ENCODE data around the gene C1orf198.

GRCh38 chr1:230823426-230823825 is 44.9 kb downstream of the C1orf198 start:
- TF ChIP-seq CTCF (IDR thresholded peaks at IDR 0.05) (no peak), EZH2phosphoT487 (IDR thresholded peaks at IDR 0.05) (no peak)

Data from neural progenitor cell (in vitro differentiated cells).